ENCODE measurements around the gene MAPK11.
A peak's percentile ranks its signal among the peaks of the same experiment; 100 is the strongest.

MAPK11 gene

DNA sequence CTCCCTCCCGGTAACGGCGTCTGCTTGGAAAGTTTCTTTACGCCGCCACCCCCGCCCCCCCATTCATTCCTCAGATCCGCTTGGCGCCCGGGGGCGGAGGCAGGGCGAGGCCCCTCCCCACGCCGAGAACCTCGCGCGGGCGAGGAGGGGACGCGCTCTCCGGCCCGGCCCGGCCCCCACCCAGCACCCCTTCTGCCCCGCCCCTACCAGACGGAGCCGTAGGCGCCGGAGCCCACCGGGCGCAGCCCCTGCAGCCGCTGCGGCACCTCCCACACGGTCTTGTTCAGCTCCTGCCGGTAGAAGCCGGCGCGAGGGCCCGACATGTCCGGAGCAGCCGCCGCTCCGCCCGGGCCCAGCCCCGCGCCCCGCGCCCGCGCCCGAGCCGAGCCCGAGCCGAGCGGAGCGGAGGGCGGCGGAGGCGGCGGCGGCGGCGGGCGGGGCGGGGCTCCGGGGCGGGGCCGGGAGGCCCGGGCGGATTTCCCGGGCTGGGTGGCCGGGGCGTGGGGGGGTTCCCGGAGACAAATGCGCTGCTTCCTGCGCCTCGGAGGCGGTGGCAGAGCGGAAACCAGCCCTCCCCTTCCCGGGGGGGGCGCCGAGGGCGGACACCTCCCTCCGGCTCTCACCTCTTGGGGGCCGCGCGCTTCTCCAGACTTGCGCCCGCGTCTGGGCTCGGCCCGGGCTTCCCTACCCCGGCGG lies at the start of gene MAPK11:
Gene MAPK11, minus strand, starts transcription at position 411 of the 696 bp plus-strand sequence. Its CDS starts 88 bp downstream, at position 323.
- Histone ChIP-seq H3K4me1 (ENCODE audit: control insufficient read depth, insufficient read depth, low read length, unreplicated experiment) (peaks cover 20% of the 10 kb centered on the region), H3K79me2 (ENCODE audit: control insufficient read depth, insufficient read depth, low read length, unreplicated experiment) (no peaks in the 10 kb centered on the region), H3K4me3 (ENCODE audit: low read depth, low read length) (peak within 1 kb of the TSS; percentile 78), H3K27me3 (ENCODE audit: insufficient read depth, low read length) (no peaks in the 10 kb centered on the region), H3K27ac (ENCODE audit: low read depth, low read length) (no peak within 1 kb of the TSS), H3K36me3 (ENCODE audit: insufficient read depth, low read length) (no peaks in the 10 kb centered on the region), H2AFZ (ENCODE audit: low read length, unreplicated experiment) (peak within 1 kb of the TSS; percentile 50)

DNA sequence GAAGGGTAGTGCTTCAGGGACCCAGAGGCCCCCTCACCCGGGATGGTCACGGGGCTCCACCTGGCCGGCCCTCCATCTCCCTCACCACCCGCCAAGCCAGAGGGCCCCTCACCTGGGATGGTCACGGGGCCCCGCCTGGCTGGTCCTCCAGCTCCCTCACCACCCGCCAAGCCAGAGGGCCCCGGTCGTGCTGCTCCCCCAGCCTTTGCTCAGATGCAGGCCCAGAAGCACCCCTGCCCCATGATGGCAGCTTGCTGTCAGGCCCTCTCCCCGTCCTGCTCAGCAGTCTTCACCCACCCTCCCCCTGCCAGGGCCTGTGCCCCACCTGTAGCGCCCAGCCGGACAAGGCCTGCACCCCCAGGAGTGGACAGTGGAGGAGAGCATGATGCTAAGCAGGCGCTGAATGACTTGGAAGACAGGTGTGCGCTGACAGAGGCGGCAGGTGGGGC lies 49.3 kb upstream of the MAPK11 start:
- no peak overlapping the region for H3K27ac ChIP-seq (ENCODE audit: low read depth, low read length)
- no peak overlapping the region for H3K4me3 ChIP-seq (ENCODE audit: low read depth, low read length)
- no peaks in the 10 kb centered on the region for H3K4me1 ChIP-seq (ENCODE audit: control insufficient read depth, insufficient read depth, low read length, unreplicated experiment)
- no peak overlapping the region for H2AFZ ChIP-seq (ENCODE audit: low read length, unreplicated experiment)
- no peaks in the 10 kb centered on the region for H3K27me3 ChIP-seq (ENCODE audit: insufficient read depth, low read length)
- no peaks in the 10 kb centered on the region for H3K36me3 ChIP-seq (ENCODE audit: insufficient read depth, low read length)
- H3K79me2 ChIP-seq (ENCODE audit: control insufficient read depth, insufficient read depth, low read length, unreplicated experiment) = no peaks in the 10 kb centered on the region

GRCh38 chr22:50318698-50319411 lies 48.7 kb upstream of the MAPK11 start:
- Histone ChIP-seq H3K4me1 (ENCODE audit: control insufficient read depth, insufficient read depth, low read length, unreplicated experiment) (no peaks in the 10 kb centered on the region), H2AFZ (ENCODE audit: low read length, unreplicated experiment) (no peak overlapping the region)

DNA sequence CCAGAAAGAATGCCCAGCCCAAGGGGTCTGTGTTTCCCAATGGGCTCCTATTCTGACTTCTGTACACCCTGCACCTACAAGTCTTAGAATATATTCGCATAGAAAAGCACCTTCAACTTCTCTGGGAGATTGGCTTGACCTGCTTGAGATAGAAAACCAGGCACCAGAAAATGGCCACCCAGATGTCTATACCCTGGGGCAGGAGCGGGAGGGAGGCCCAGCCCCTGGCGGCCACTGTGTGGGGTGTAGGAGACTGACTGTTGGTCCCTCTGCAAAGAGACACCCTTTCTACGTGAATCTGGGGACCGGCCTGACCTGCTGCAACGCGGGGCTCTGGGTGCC lies 48.1 kb upstream of the MAPK11 start:
- Histone ChIP-seq H3K27ac (ENCODE audit: low read depth, low read length) (no peak overlapping the region), H3K4me3 (ENCODE audit: low read depth, low read length) (no peak overlapping the region), H3K36me3 (ENCODE audit: insufficient read depth, low read length) (no peaks in the 10 kb centered on the region)

More at GRCh38 chr22:50318698-50319411, 48.7 kb upstream of the MAPK11 start:
- H3K36me3 ChIP-seq (ENCODE audit: insufficient read depth, low read length) = no peaks in the 10 kb centered on the region
- no peak overlapping the region for H3K4me3 ChIP-seq (ENCODE audit: low read depth, low read length)
- no peaks in the 10 kb centered on the region for H3K27me3 ChIP-seq (ENCODE audit: insufficient read depth, low read length)
- H3K27ac ChIP-seq (ENCODE audit: low read depth, low read length) = no peak overlapping the region
- H3K79me2 ChIP-seq (ENCODE audit: control insufficient read depth, insufficient read depth, low read length, unreplicated experiment) = no peaks in the 10 kb centered on the region

GRCh38 chr22:50317674-50318073 lies 47.5 kb upstream of the MAPK11 start:
- H3K4me3 ChIP-seq (ENCODE audit: low read depth, low read length) = no peak overlapping the region
- no peak overlapping the region for H3K27ac ChIP-seq (ENCODE audit: low read depth, low read length)
- H3K27me3 ChIP-seq (ENCODE audit: insufficient read depth, low read length) = no peaks in the 10 kb centered on the region
- H3K79me2 ChIP-seq (ENCODE audit: control insufficient read depth, insufficient read depth, low read length, unreplicated experiment) = no peaks in the 10 kb centered on the region
- H2AFZ ChIP-seq (ENCODE audit: low read length, unreplicated experiment) = no peak overlapping the region
- H3K36me3 ChIP-seq (ENCODE audit: insufficient read depth, low read length) = no peaks in the 10 kb centered on the region
- no peaks in the 10 kb centered on the region for H3K4me1 ChIP-seq (ENCODE audit: control insufficient read depth, insufficient read depth, low read length, unreplicated experiment)

More for the DNA sequence above, 48.1 kb upstream of the MAPK11 start:
- Histone ChIP-seq H3K4me1 (ENCODE audit: control insufficient read depth, insufficient read depth, low read length, unreplicated experiment) (no peaks in the 10 kb centered on the region), H3K79me2 (ENCODE audit: control insufficient read depth, insufficient read depth, low read length, unreplicated experiment) (no peaks in the 10 kb centered on the region), H2AFZ (ENCODE audit: low read length, unreplicated experiment) (no peak overlapping the region), H3K27me3 (ENCODE audit: insufficient read depth, low read length) (no peaks in the 10 kb centered on the region)

DNA sequence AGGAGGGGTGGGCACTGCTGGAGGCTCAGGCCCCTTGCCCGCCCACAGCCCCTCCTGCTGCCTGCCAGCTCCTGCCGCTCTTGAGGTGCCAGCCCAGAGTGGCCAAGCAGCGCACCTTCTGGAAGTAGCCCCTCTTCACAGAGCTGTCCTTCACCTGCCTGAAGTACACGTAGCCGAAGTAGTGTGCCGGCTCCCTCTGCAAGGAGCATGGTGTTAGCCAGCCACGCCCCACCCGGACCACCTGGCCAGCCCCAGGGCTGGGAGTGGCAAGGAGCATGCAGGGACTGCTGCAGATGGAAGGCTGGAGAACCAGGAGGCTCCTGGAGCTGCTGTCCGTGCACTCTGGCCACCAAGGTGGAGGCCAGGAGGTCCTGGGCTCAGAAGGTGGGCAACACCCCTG lies 47.0 kb upstream of the MAPK11 start:
- Histone ChIP-seq H3K4me3 (ENCODE audit: low read depth, low read length) (no peak overlapping the region), H2AFZ (ENCODE audit: low read length, unreplicated experiment) (no peak overlapping the region), H3K27ac (ENCODE audit: low read depth, low read length) (no peak overlapping the region), H3K36me3 (ENCODE audit: insufficient read depth, low read length) (no peaks in the 10 kb centered on the region), H3K4me1 (ENCODE audit: control insufficient read depth, insufficient read depth, low read length, unreplicated experiment) (no peaks in the 10 kb centered on the region), H3K27me3 (ENCODE audit: insufficient read depth, low read length) (no peaks in the 10 kb centered on the region), H3K79me2 (ENCODE audit: control insufficient read depth, insufficient read depth, low read length, unreplicated experiment) (no peaks in the 10 kb centered on the region)

DNA sequence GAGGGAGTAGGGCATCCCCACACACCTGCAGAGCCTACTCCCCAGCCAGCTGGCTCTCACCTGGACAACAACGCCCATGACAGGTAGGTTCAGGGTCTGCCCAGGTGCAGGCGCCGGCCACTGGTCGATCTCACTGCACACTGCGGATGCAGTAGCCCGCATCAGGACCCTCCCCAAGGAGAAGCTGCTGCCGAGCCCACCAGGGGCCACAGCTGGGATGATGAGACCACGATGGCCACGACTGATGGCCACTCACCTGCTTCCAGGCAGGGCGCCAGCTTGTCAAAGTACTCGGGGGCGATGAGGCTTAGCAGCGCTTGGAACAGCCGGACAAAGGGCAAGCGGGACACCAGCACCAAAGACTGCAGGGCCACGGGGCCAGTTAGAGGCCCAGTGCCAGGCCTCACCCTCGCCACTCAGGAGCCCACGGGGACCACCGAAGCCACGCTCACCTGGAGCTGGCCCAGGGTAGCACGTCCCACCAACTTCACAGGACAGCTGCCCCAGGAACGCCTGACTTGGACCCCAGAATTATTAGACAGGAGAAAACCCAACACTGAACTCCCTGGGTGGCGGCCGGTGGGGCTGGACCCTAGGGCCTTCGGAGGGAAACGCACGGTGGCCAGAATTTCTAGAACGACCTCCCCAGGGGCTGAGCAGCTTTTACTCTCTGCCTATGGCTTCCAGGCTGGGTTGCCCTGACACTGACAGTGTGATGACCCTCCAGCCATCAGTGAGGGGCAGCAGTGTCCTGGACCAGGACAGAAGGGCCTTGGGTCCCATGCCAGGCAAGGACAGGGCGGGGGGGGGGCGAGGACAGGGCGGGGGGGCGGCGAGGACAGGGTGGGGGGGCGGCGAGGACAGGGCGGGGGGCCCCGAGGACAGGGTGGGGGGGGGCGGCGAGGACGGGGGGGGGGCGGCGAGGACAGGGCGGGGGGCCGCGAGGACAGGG lies 46.2 kb upstream of the MAPK11 start:
- no peak overlapping the region for H3K4me3 ChIP-seq (ENCODE audit: low read depth, low read length)
- no peak overlapping the region for H2AFZ ChIP-seq (ENCODE audit: low read length, unreplicated experiment)
- H3K4me1 ChIP-seq (ENCODE audit: control insufficient read depth, insufficient read depth, low read length, unreplicated experiment) = no peaks in the 10 kb centered on the region
- H3K27ac ChIP-seq (ENCODE audit: low read depth, low read length) = no peak overlapping the region
- no peaks in the 10 kb centered on the region for H3K79me2 ChIP-seq (ENCODE audit: control insufficient read depth, insufficient read depth, low read length, unreplicated experiment)
- no peaks in the 10 kb centered on the region for H3K27me3 ChIP-seq (ENCODE audit: insufficient read depth, low read length)
- no peaks in the 10 kb centered on the region for H3K36me3 ChIP-seq (ENCODE audit: insufficient read depth, low read length)

DNA sequence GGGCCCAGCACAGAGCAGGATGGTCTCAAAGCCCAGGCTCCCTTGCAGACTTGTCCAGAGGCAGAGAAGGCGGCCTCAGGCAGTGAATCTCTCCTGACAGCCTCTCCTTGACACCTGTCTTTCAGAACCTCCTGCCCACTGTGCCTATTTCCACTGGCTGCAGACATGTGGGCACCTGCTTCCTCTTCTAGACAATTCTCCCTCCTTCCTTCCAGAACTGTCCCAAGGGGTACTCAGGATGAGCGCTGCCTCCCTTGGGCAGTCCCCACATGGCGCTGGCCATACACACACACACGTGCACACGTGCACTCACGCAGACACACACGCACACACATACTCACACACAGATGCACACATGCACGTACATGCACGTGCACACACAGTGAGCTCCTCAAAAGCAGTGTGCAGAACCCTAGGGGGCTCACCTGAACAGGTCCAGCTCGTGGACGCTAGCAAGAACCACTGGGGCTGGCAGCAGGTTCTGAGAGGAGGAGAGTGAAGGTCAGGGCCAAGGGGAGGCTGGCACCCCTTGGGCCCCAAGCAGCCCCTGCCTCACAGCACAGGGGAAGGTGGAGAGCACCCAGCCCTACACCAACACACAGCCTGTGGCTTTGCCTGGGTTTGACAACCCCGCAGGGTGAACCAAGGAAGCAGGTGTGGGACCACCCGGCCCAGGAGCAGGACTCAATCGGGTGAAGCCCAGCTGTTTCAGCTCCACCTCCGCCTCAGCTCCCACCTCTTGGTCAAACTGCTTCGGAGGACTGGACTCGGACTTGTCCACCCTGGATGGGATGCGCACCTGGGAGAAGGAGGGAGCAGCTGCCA lies 45.3 kb upstream of the MAPK11 start:
- no peak overlapping the region for H3K27ac ChIP-seq (ENCODE audit: low read depth, low read length)
- H3K4me1 ChIP-seq (ENCODE audit: control insufficient read depth, insufficient read depth, low read length, unreplicated experiment) = no peaks in the 10 kb centered on the region
- no peaks in the 10 kb centered on the region for H3K79me2 ChIP-seq (ENCODE audit: control insufficient read depth, insufficient read depth, low read length, unreplicated experiment)
- no peak overlapping the region for H2AFZ ChIP-seq (ENCODE audit: low read length, unreplicated experiment)
- no peaks in the 10 kb centered on the region for H3K27me3 ChIP-seq (ENCODE audit: insufficient read depth, low read length)
- no peak overlapping the region for H3K4me3 ChIP-seq (ENCODE audit: low read depth, low read length)
- no peaks in the 10 kb centered on the region for H3K36me3 ChIP-seq (ENCODE audit: insufficient read depth, low read length)

DNA sequence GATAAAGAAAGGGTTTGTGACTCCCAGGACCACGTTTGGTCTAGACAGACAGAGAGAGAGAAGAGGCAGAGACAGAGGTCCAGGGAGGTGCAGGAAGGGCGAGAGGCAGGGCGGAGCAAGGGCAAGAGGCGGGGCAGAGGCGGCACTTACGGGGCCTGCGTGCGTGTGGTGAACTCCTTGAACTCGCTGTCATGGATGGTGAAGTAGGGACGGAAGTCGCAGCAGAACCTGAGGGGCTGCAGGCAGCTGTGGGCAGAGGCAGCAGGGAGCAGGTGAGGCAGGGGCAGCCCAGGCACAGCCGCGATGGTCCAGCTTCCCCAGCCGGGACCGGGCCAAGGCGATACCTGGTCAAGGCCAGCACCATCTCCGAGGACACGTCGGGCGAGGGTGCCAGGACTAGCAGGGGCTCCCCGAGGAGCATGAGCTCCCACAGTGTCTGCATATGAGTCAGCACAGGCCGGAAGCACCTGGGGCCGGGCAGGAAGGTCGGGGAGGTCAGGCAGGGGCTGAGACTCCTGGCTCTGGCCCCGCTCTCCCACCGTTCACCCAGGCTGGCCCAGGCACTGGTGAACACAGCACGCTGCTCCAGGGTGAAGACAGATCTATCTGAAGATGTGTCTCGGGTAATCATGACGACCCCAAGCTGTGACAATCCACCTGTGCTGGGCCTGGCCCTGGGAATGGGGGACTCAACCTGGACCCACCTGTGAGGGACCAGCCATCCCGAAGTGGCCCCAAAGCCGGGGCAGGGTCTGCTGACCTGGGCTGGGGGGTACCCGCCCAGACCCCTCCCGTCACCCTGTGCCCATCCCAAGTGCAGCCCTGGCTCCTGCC lies 44.5 kb upstream of the MAPK11 start:
- Histone ChIP-seq H2AFZ (ENCODE audit: low read length, unreplicated experiment) (no peak overlapping the region), H3K4me3 (ENCODE audit: low read depth, low read length) (no peak overlapping the region)

More for the DNA sequence above, 44.5 kb upstream of the MAPK11 start:
- Histone ChIP-seq H3K27ac (ENCODE audit: low read depth, low read length) (no peak overlapping the region), H3K4me1 (ENCODE audit: control insufficient read depth, insufficient read depth, low read length, unreplicated experiment) (no peaks in the 10 kb centered on the region), H3K27me3 (ENCODE audit: insufficient read depth, low read length) (no peaks in the 10 kb centered on the region), H3K36me3 (ENCODE audit: insufficient read depth, low read length) (no peaks in the 10 kb centered on the region), H3K79me2 (ENCODE audit: control insufficient read depth, insufficient read depth, low read length, unreplicated experiment) (no peaks in the 10 kb centered on the region)

Data from ACC112 (cell line).